ENCODE measurements around the gene SPAG9.
"Not testable (repeated sequence)": the region's sequence is repeated elsewhere in the genome, so short reads cannot be mapped to it uniquely, and the experiment has no call there.

Gene SPAG9

DNA sequence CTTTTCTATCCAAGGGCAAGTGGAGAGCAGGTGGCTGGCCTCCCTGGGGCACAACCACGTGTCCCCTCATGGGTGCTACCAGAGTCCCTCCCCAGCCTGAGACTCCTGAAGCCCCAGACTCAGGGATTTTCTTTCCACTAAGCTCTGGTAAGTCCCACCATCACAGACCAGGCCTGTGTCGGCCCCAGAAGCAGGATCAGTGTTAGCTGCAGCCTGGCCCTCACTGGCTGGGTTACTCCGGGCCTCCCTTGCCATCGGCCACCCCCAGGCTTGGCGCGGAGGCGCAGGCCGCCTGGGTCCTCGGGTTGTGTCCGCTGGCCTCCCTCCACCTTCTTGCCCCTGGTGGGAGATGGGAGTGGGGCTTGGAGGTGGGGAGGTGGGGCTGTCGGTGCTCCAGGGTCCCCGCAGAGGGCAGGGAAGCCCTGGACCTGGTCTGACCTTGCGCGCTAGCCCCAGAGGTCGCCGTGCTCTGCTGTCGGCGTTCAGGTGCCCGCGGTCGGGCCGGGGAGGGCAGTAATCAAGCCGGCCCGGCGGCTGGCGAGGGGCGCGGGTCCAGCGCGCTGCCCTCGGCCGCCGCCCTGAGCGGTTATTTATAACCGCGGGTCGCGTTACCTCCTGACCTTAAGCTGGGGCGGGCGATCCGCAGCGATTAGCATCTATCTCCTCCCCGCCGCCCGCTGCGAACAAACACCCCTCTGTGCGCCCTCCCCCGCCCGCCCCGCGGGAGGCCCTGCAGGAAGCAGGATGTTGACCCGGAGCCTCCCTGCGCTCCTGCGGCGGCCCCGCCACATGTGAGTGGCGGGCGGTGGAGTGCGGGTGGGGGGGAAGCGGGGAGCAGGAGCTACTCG lies 176.4 kb downstream of the SPAG9 start:
- peak overlapping the region; percentile 58 for H3K4me3 ChIP-seq (ENCODE audit: low read length)
- peak; percentile 53 for DNase-seq (ENCODE audit: low read depth)
- TF ChIP-seq, protein P1, sequence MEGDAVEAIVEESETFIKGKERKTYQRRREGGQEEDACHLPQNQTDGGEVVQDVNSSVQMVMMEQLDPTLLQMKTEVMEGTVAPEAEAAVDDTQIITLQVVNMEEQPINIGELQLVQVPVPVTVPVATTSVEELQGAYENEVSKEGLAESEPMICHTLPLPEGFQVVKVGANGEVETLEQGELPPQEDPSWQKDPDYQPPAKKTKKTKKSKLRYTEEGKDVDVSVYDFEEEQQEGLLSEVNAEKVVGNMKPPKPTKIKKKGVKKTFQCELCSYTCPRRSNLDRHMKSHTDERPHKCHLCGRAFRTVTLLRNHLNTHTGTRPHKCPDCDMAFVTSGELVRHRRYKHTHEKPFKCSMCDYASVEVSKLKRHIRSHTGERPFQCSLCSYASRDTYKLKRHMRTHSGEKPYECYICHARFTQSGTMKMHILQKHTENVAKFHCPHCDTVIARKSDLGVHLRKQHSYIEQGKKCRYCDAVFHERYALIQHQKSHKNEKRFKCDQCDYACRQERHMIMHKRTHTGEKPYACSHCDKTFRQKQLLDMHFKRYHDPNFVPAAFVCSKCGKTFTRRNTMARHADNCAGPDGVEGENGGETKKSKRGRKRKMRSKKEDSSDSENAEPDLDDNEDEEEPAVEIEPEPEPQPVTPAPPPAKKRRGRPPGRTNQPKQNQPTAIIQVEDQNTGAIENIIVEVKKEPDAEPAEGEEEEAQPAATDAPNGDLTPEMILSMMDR (conservative IDR thresholded peaks at IDR 0.05; ENCODE audit: low read length): no peak

- H3K4me3 ChIP-seq (ENCODE audit: low read length): no peak overlapping the region
- no peak for DNase-seq (ENCODE audit: low read depth)
- TF ChIP-seq, protein P1 (conservative IDR thresholded peaks at IDR 0.05; ENCODE audit: low read length): no peak
These were observed 177.1 kb downstream of the SPAG9 start for GRCh38 chr17:50943575-50943933.

DNA sequence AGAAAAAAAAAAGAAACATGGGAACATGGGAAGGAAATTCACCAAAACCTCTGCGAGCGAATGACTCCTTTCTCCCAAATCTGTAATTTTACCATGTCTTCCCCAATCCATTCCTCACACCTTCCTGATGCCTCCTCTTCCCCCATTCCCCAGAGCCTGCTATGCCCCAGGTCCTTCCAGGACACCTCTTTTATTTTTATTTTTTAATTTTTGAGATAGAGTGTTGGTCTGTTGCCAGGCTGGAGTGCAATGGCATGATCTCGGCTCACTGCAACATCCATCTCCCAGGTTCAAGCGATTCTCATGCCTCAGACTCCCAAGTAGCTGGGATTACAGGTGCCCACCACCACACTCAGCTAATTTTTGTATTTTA lies 179.0 kb downstream of the SPAG9 start:
- not testable (repeated sequence) for H3K4me3 ChIP-seq (ENCODE audit: low read length); DNase-seq (ENCODE audit: low read depth)

DNA sequence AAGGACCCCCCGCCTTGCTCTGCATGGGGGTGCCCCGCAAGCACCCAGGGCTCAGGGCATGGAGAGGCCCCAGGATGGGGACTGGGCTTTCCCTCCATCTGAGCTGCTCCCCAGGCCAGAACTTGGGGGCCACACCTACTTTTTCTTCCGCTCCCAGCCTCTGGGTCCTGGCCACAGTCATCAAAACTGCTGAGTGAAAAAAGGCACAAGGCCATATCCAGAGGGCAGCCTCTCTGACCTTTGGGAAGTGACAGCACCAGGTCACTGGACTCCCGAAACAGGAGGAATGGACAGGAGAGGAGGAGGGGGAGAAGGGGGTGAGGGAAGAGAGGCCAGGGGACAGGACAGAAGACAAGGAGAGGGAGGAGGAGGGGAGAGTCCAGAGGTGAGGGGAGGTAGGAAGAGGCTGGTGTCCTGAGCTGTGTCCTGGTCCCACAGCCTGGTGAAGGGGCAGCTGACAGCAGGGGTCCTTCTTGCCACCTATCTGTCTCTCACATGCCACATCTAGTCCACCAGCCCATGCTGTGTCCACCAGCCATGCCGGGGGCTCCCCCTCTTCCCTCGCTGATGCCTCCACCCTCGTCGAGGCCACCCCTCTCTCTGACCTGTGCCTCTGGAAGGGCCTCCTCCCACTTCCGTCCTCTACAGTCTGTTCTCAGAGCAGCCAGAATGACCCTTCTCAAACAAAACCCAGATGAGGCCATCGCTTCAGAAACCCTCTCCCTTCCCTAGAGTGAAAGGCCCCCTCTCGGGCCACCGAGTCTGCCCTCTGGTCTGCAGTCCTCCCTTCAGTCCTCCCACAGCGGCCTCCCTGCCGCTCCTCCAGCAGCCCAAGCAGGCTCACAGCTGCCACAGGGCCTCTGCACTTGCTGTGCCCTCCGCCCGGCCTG lies 180.6 kb downstream of the SPAG9 start:
- TF ChIP-seq, protein P1 (conservative IDR thresholded peaks at IDR 0.05; ENCODE audit: low read length): no peak
- no peak for DNase-seq (ENCODE audit: low read depth)
- no peak overlapping the region for H3K4me3 ChIP-seq (ENCODE audit: low read length)

DNA sequence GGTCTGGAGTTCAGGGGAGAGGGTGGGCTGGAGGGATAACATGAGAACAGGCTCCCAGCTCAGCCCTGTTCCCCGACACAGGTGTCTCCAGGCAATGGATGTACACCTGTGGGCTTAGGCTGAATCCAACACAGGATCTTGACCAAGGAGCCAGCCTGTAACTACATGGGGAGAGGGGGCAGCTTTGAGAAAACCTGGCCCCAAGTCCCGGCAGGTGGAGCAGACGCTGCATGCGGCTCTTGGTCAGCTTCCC lies 181.2 kb downstream of the SPAG9 start:
- no peak for DNase-seq (ENCODE audit: low read depth)
- no peak overlapping the region for H3K4me3 ChIP-seq (ENCODE audit: low read length)
- TF ChIP-seq, protein P1 (conservative IDR thresholded peaks at IDR 0.05; ENCODE audit: low read length): no peak

DNA sequence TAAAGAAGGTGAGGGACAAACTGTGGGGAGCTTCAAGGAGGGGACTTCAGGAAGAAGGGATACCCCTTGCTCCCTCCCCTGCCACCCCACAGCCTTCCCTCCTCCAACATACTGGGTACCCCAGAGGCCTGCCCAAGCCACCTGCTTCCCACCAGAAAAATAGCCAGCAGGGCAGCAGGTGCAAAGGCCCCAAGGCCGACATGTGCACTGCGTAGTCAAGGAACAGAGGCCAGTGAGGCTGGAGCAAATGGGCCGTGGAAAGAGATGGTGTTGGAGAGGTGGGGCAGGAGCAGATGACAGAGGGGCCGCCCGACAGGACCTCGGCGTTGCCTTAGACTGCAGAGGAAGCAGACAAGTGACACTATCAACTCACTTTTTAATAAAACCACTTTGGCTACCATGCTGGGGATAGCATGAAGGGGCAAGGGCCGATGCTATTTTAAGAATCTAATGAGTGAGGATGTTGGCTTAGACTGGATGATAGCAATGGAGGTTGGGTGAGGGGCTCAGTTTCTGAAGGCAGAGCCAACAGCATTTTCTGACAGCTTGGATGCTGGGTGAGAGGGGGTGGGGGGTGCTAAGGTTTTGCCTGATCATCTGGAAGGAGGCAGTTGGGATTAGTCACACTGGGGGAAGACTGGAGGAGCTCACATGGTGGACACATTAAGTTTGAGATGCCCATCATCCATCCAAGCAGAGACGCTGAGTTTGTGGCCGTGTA lies 181.7 kb downstream of the SPAG9 start:
- no peak overlapping the region for H3K4me3 ChIP-seq (ENCODE audit: low read length)
- TF ChIP-seq, protein P1 (conservative IDR thresholded peaks at IDR 0.05; ENCODE audit: low read length): no peak
- no peak for DNase-seq (ENCODE audit: low read depth)

- H3K4me3 ChIP-seq (ENCODE audit: low read length): no peak overlapping the region
- TF ChIP-seq, protein P1 (conservative IDR thresholded peaks at IDR 0.05; ENCODE audit: low read length): no peak
- no peak for DNase-seq (ENCODE audit: low read depth)
These were observed 184.7 kb downstream of the SPAG9 start for GRCh38 chr17:50935996-50936266.
